GM12878 (cell line): ENCODE results near the gene ZNF19. TPM values are rescaled to one million over a fixed set of nuclear protein-coding genes. Genes with fewer than 3 reads are reported as not detected.

Experiments
- ATAC-seq: fragments of 200-7000 bp; cut with Tn5 transposase; 3 replicates; pipeline ENCODE4 v1.9.1; 2020; ENCODE audit warnings: mild to moderate bottlenecking, moderate library complexity
- BruUV-seq: library from RNA; stranded (reverse); fragments of 400-500 nt; replicated peaks from 2 replicates; lab custom pipeline; 2021; lab: Mats Ljungman, UMichigan
- CTCF ChIA-PET: fragments of 300-600 bp; sonication (Branson Sonifier 250); formaldehyde crosslinking; extraction: SDS; loops from one replicate; lab custom pipeline; 2021; ENCODE audit warnings: inconsistent platforms; lab: Yijun Ruan, JAX
- POLR2A ChIA-PET: fragments of 350-600 bp; formaldehyde crosslinking; extraction: SDS; loops from one replicate; lab custom pipeline; 2021; ENCODE audit warnings: inconsistent platforms; lab: Charles Lee
- RAD21 ChIA-PET: fragments of 300-600 bp; sonication (Branson Sonifier 250); formaldehyde crosslinking; loops from one replicate; lab custom pipeline; 2023; ENCODE audit warnings: antibody characterized with exemption; ENCODE audit not compliant: unreplicated experiment; lab: Charles Lee
- SMC1A ChIA-PET: fragments of 300-600 bp; sonication (Branson Sonifier 250); formaldehyde crosslinking; loops from one replicate; lab custom pipeline; 2023; ENCODE audit not compliant: unreplicated experiment, uncharacterized antibody; lab: Charles Lee
- DNase-seq: peaks from one replicate; pipeline ENCODE4 v3.0.0-alpha.2; 2011; ENCODE audit warnings: low read depth, low spot score
- FAIRE-seq: peaks from 3 replicates; lab custom pipeline; 2011; peaks lifted over from hg19 to GRCh38; lab: Jason Lieb, UNC
- H2AFZ ChIP-seq: 2 replicates; pipeline ENCODE4 v1.6.0; 2011; ENCODE audit warnings: low read depth, low read length, control low read depth; ENCODE audit not compliant: control insufficient read depth
- H3K27ac ChIP-seq: 2 replicates; pipeline ENCODE4 v1.5.1; 2011; ENCODE audit warnings: control low read depth; ENCODE audit not compliant: control insufficient read depth, insufficient read depth
- H3K27me3 ChIP-seq, 2 experiments: replicated peaks in 1 of 2; 2 replicates each; pipeline versions ENCODE4 v1.6.0 to v1.6.1; 2011; ENCODE audit warnings: low read length in 1 of 2; ENCODE audit not compliant: control insufficient read depth in 2 of 2, insufficient read depth in 2 of 2
- H3K36me3 ChIP-seq, 2 experiments: 2 replicates each; pipeline ENCODE4 v1.5.1; 2011; ENCODE audit warnings: low read length in 1 of 2; ENCODE audit not compliant: control insufficient read depth in 2 of 2, insufficient read depth in 2 of 2
- H3K4me1 ChIP-seq: 2 replicates; pipeline ENCODE4 v1.6.1; 2011; ENCODE audit warnings: mild to moderate bottlenecking, low read length, moderate library complexity, mixed read lengths; ENCODE audit not compliant: control insufficient read depth, insufficient read depth
- H3K4me2 ChIP-seq: 2 replicates; pipeline ENCODE4 v1.6.0; 2011; ENCODE audit warnings: control low read depth; ENCODE audit not compliant: control insufficient read depth, insufficient read depth
- H3K4me3 ChIP-seq: fragments of 200-600 bp; sonication (generic); 2 replicates; pipeline ENCODE4 v1.5.1; 2016
- H3K79me2 ChIP-seq: 2 replicates; pipeline ENCODE4 v1.6.0; 2011; ENCODE audit warnings: low read length; ENCODE audit not compliant: control insufficient read depth, insufficient read depth
- H3K9ac ChIP-seq: 2 replicates; pipeline ENCODE4 v1.8.0; 2011; ENCODE audit warnings: low read length, control low read depth, mixed read lengths; ENCODE audit not compliant: control insufficient read depth, insufficient read depth
- H3K9me3 ChIP-seq: replicated peaks from 3 replicates; pipeline ENCODE4 v1.5.1; 2011; ENCODE audit warnings: mild to moderate bottlenecking, low read length; ENCODE audit not compliant: control insufficient read depth, insufficient read depth
- H4K20me1 ChIP-seq: 2 replicates; pipeline ENCODE4 v1.6.0; 2011; ENCODE audit not compliant: control insufficient read depth, insufficient read depth
- CBFB ChIP-seq: IDR thresholded peaks from 2 replicates; pipeline ENCODE4 v1.6.1; 2016; ENCODE audit warnings: antibody characterized with exemption, low read depth
- EGR1 ChIP-seq, 2 experiments: IDR thresholded peaks; 1 replicate in 1 of 2; 2 replicates in 1 of 2; pipeline ENCODE4 v1.6.1; 2011 to 2012; ENCODE audit warnings: low read depth in 2 of 2, low read length in 2 of 2, borderline replicate concordance in 1 of 2, mild to moderate bottlenecking in 1 of 2, moderate library complexity in 1 of 2
- FOS ChIP-seq: IDR thresholded peaks from 3 replicates; pipeline ENCODE4 v1.6.1; 2011; ENCODE audit warnings: borderline replicate concordance; ENCODE audit not compliant: insufficient read length; ENCODE audit errors: extremely low read depth
- FOXK2 ChIP-seq: fragments of 450-650 bp; IDR thresholded peaks from 2 replicates; pipeline ENCODE4 v1.6.1; 2017; ENCODE audit warnings: mild to moderate bottlenecking, moderate library complexity
- HCFC1 ChIP-seq: fragments of 150-350 bp; IDR thresholded peaks from 2 replicates; pipeline ENCODE4 v1.6.1; 2014; ENCODE audit warnings: low read length
- HDAC6 ChIP-seq: fragments of 200-600 bp; sonication (generic); IDR thresholded peaks from one replicate; pipeline ENCODE4 v1.8.0; 2017; ENCODE audit warnings: antibody characterized with exemption; ENCODE audit not compliant: unreplicated experiment
- HSF1 ChIP-seq: fragments of 150-350 bp; IDR thresholded peaks from 2 replicates; pipeline ENCODE4 v1.6.1; 2014; ENCODE audit warnings: mild to moderate bottlenecking, low read depth, low read length
- IRF4 ChIP-seq: IDR thresholded peaks from 2 replicates; pipeline ENCODE4 v1.6.1; 2011; ENCODE audit warnings: low read depth, low read length
- NR2C1 ChIP-seq: fragments of 450-650 bp; IDR thresholded peaks from 2 replicates; pipeline ENCODE4 v1.6.1; 2017; ENCODE audit warnings: antibody characterized with exemption, mild to moderate bottlenecking, moderate library complexity
- PAX5 ChIP-seq: IDR thresholded peaks from 2 replicates; pipeline ENCODE4 v1.6.1; 2011; ENCODE audit warnings: low read depth, low read length, borderline replicate concordance
- RCOR1 ChIP-seq: conservative IDR thresholded peaks from 2 replicates; pipeline ENCODE4 v1.6.1; 2012; ENCODE audit warnings: low read depth, low read length, improper control_type of control experiment
- SREBF1 ChIP-seq: IDR thresholded peaks from 2 replicates; pipeline ENCODE4 v1.6.1; 2012; ENCODE audit warnings: mild to moderate bottlenecking, low read length
- STAT1 ChIP-seq: fragments of 450-650 bp; conservative IDR thresholded peaks from 2 replicates; pipeline ENCODE4 v1.6.1; 2014; ENCODE audit warnings: antibody characterized with exemption, mild to moderate bottlenecking
- TCF7 ChIP-seq: IDR thresholded peaks from 2 replicates; pipeline ENCODE4 v1.6.1; 2014; ENCODE audit warnings: antibody characterized with exemption, borderline replicate concordance
- ZNF217 ChIP-seq: fragments of 450-650 bp; IDR thresholded peaks from 2 replicates; pipeline ENCODE4 v1.6.1; 2017; ENCODE audit warnings: antibody characterized with exemption, mild to moderate bottlenecking
- ZNF24 ChIP-seq: fragments of 450-650 bp; IDR thresholded peaks from 2 replicates; pipeline ENCODE4 v1.6.1; 2017; ENCODE audit warnings: antibody characterized with exemption, mild to moderate bottlenecking
- WGBS: methylation state at CpG from one replicate; pipeline ENCODE4 v1.1.6; 2016; ENCODE audit warnings: low lambda C conversion rate; ENCODE audit not compliant: insufficient replicate concordance, insufficient coverage; ENCODE audit errors: missing lambda C conversion rate; 5-methylcytosine and 5-hydroxymethylcytosine counted together
- in situ Hi-C: fragments of 300-500 bp; cut with MboI; formaldehyde crosslinking; loops from 9 replicates; pipeline ENCODE4 v1.14.3; 2018; ENCODE audit warnings: mixed read lengths
- intact Hi-C: fragments of 100-400 bp; cut with micrococcal nuclease; formaldehyde crosslinking; loops from one replicate; pipeline ENCODE4 v1.14.2; 2022; ENCODE audit not compliant: unreplicated experiment
- polyA plus RNA-seq, 11 experiments: library from polyadenylated mRNA; depleted of rRNA in 4 of 11; unstranded in 6 of 11; stranded (reverse) in 5 of 11; fragments of >200 nt; fragmentation: Nextera tagmentation in 4 of 11; fragmentation: Illumina TruSeq in 1 of 11; extraction: Ambion mirVana in 4 of 11; extraction: Trizol in 1 of 11; gene quantifications; 1 replicate in 1 of 11; 2 replicates in 10 of 11; pipeline versions ENCODE4 v1.2.1 to v1.2.3, GENCODE V29; 2011 to 2016; ENCODE audit warnings: inconsistent platforms in 2 of 11, missing spikeins in 2 of 11, low read depth in 1 of 11
- total RNA-seq, 4 experiments: library from RNA; depleted of rRNA in 3 of 4; stranded (reverse); fragments of >200 nt in 3 of 4; fragmentation: Illumina TruSeq in 1 of 4; extraction: Trizol in 1 of 4; gene quantifications; 2 replicates each; pipeline versions ENCODE4 v1.2.1 to v1.2.3, GENCODE V29; 2013 to 2021

ZNF19 gene
- total and polyA plus RNA-seq, 10 of the 15 experiments (the other 5 are each of a cell fraction or from before 2014, with no cell fraction given), result 1.0 to 3.3 (median 2.0) TPM

- ATAC-seq (no peak), DNase-seq (no peak), FAIRE-seq (no peak)
- POLR2A ChIA-PET, result no interaction called here
- CTCF ChIA-PET, result interaction anchor here (0.8 to 1.1 kb wide), 2 partner anchors 9 to 136 kb away, joined by 3 read pairs; no protein-coding TSS in a partner anchor
- Histone ChIP-seq H3K9ac (no peak overlapping the region), H3K79me2 (no peaks in the 10 kb centered on the region), H3K27me3 (no peaks in the 10 kb centered on the region), H3K27ac (no peak overlapping the region), H3K4me2 (no peak overlapping the region), H4K20me1 (no peaks in the 10 kb centered on the region), H2AFZ (no peak overlapping the region), H3K9me3 (no peaks in the 10 kb centered on the region), H3K36me3 (no peaks in the 10 kb centered on the region), H3K4me1 (no peaks in the 10 kb centered on the region; the same call in 1 of the 2 replicates), H3K4me3 (no peak overlapping the region)
- 75% methylated on average over 3 of the region's 3 CpGs for WGBS
- in situ Hi-C loops, result no loop called here
- intact Hi-C loops, result no loop called here
- SMC1A ChIA-PET, result interaction anchor here (1.0 kb wide), 1 partner anchor 23 kb away, joined by 3 read pairs; no protein-coding TSS in a partner anchor
- RAD21 ChIA-PET, result no interaction called here
- BruUV-seq, result no TSS peak
- no peak for TF ChIP-seq TCF7
- no peak for TF ChIP-seq IRF4
- TF ChIP-seq RCOR1, result no peak
- TF ChIP-seq FOS, result no peak
- no peak for TF ChIP-seq ZNF217
- no peak for TF ChIP-seq HDAC6
- TF ChIP-seq ZNF24, result no peak
- no peak for TF ChIP-seq FOXK2
- TF ChIP-seq NR2C1, result no peak
- TF ChIP-seq STAT1, result no peak
Measured at GRCh38 chr16:71474864-71475263, 14.3 kb downstream of the ZNF19 start.

GRCh38 chr16:71473891-71474290 is 15.2 kb downstream of the ZNF19 start:
- H4K20me1 ChIP-seq, result no peaks in the 10 kb centered on the region
- H3K27me3 ChIP-seq, result no peaks in the 10 kb centered on the region
- H3K9ac ChIP-seq, result no peak overlapping the region
- no TSS peak for BruUV-seq
- SMC1A ChIA-PET, result no interaction called here
- no peak for DNase-seq
- no peaks in the 10 kb centered on the region for H3K9me3 ChIP-seq
- POLR2A ChIA-PET, result no interaction called here
- no peaks in the 10 kb centered on the region for H3K79me2 ChIP-seq
- FAIRE-seq, result no peak
- ATAC-seq, result no peak
- no peaks in the 10 kb centered on the region for H3K36me3 ChIP-seq
- H3K4me2 ChIP-seq, result no peak overlapping the region
- in situ Hi-C loops (no loop called here), intact Hi-C loops (no loop called here)
- H2AFZ ChIP-seq, result no peak overlapping the region
- H3K4me3 ChIP-seq, result no peak overlapping the region
- CTCF ChIA-PET, result interaction anchor here (1.1 kb wide), 1 partner anchor 10 kb away, joined by 3 read pairs; no protein-coding TSS in a partner anchor
- H3K27ac ChIP-seq, result no peak overlapping the region
- RAD21 ChIA-PET, result no interaction called here
- H3K4me1 ChIP-seq, result no peaks in the 10 kb centered on the region; the same call in 1 of the 2 replicates
- 92% methylated on average over 5 of the region's 5 CpGs for WGBS
- TF ChIP-seq CBFB, result no peak
- TF ChIP-seq HSF1, result no peak
- no peak for TF ChIP-seq ZNF217
- no peak for TF ChIP-seq EGR1 (IDR thresholded peaks at IDR 0.05; ENCODE audit: borderline replicate concordance in 1 of 2, low read depth in 2 of 2, low read length in 2 of 2)
- TF ChIP-seq SREBF1, result no peak
- no peak for TF ChIP-seq HCFC1
- no peak for TF ChIP-seq HDAC6
- no peak for TF ChIP-seq PAX5
